Upper lobe of left lung (tissue), 6 donors: ENCODE data around the gene ZC3H12C. TPM values are rescaled to one million over a fixed set of nuclear protein-coding genes. Genes with fewer than 3 reads are reported as not detected.

Source experiments
- ATAC-seq, 2 donors: fragments of 200-7000 bp; cut with Tn5 transposase; one replicate each; pipeline ENCODE4 v1.9.1; 2022; ENCODE audit warnings: mild to moderate bottlenecking in 2 of 2, moderate library complexity in 2 of 2; ENCODE audit not compliant: low FRiP score in 2 of 2
- DNase-seq, 2 donors: peaks; one replicate each; pipeline ENCODE4 v3.0.0-alpha.2; 2019 to 2020
- H3K27ac ChIP-seq, 4 donors: fragments of 200-600 bp; sonication (generic); one replicate each; pipeline ENCODE4 v1.5.1; 2016 to 2019
- H3K27me3 ChIP-seq, 4 donors: fragments of 200-600 bp; sonication (generic); one replicate each; pipeline ENCODE4 v1.5.1; 2017 to 2019
- H3K36me3 ChIP-seq, 4 donors: fragments of 200-600 bp; sonication (generic); one replicate each; pipeline ENCODE4 v1.5.1; 2016 to 2019
- H3K4me1 ChIP-seq, 4 donors: fragments of 200-600 bp; sonication (generic); one replicate each; pipeline ENCODE4 v1.5.1; 2018 to 2019
- H3K4me3 ChIP-seq, 4 donors: fragments of 200-600 bp; sonication (generic); one replicate each; pipeline ENCODE4 v1.5.1; 2017 to 2019; ENCODE audit warnings: mild to moderate bottlenecking in 2 of 4, moderate library complexity in 1 of 4
- H3K9me3 ChIP-seq, 4 donors: fragments of 200-600 bp; sonication (generic); one replicate each; pipeline ENCODE4 v1.5.1; 2018 to 2019
- EP300 ChIP-seq, 4 donors: sonication (generic); formaldehyde crosslinking; IDR thresholded peaks; one replicate each; pipeline ENCODE4 v1.5.1; 2017; ENCODE audit warnings: antibody characterized with exemption in 4 of 4, control low read depth in 2 of 4
- POLR2A ChIP-seq, 4 donors: fragments of 450-650 bp; IDR thresholded peaks; one replicate each; pipeline ENCODE4 v1.5.1; 2016 to 2017; ENCODE audit warnings: antibody characterized with exemption in 4 of 4, mild to moderate bottlenecking in 2 of 4
- POLR2AphosphoS5 ChIP-seq, 2 donors: sonication (generic); formaldehyde crosslinking; IDR thresholded peaks; one replicate each; pipeline ENCODE4 v1.5.1; 2017; ENCODE audit warnings: antibody characterized with exemption in 2 of 2
- WGBS, 2 donors: methylation state at CpG; one replicate each; pipeline ENCODE4 v1.1.5; 2017 to 2018; 5-methylcytosine and 5-hydroxymethylcytosine counted together
- total RNA-seq, 6 donors: library from RNA; depleted of rRNA in 4 of 6; stranded (reverse); fragments of >200 nt in 4 of 6; gene quantifications; one replicate each; pipeline versions ENCODE4 v1.1.0 to v1.2.1, GENCODE V29; 2016 to 2021
- TF ChIP-seq, protein P1 (sequence below), 6 experiments: fragments of 450-650 bp in 4 of 6; fragments of 200-600 bp in 2 of 6; sonication (generic) in 2 of 6; IDR thresholded peaks; one replicate each; pipeline ENCODE4 v1.5.1; 2016 to 2019; ENCODE audit warnings: antibody characterized with exemption in 6 of 6
- donor health status: DM: no; HTN: no; CAD: no; lungs with moderate emphysema.
- donor health status: DM: no; HTN: yes; CAD: no; lungs with severe emphysema.

Gene ZC3H12C
- total RNA-seq, 6 donors from 2014 or later = 5.5 to 24.5 (median 14.6) TPM

DNA sequence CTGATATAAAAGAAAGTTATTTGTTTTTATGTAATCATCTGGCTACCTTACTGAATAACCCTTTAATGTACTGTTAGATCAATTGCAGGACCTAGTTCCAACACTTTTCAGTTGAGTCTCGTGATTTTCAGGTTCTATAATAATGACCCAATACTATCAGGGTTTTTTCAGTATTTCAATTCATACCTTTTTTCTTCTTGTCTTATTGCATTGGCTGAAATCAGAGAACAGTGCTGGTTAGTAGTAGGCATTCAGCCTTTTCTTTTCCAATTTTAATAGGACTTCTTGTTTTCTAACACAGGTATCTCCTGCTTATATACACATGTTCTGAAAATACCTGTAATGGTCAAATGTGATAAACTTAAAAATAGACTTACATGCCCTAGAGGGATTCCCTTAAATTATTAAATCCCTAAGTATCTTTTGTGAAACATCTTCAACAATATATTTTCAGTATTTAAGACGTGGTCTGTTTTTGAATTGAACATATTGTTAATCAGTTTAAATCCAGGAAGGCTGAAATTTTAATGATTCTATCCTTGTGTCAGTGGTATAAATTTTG is 13.6 kb downstream of the ZC3H12C start:
- Histone ChIP-seq H3K27me3 (no peaks in the 10 kb centered on the region), H3K27ac (no peak overlapping the region), H3K4me3 (no peak overlapping the region), H3K4me1 (no peaks in the 10 kb centered on the region), H3K9me3 (peaks cover 0 to 4% (median 0%) of the 10 kb centered on the region in 4 donors), H3K36me3 (peaks cover 0 to 3% (median 0%) of the 10 kb centered on the region in 4 donors)
- ATAC-seq (no peak), DNase-seq (no peak)
- TF ChIP-seq EP300 (IDR thresholded peaks at IDR 0.05) = no peak
- TF ChIP-seq, protein P1, sequence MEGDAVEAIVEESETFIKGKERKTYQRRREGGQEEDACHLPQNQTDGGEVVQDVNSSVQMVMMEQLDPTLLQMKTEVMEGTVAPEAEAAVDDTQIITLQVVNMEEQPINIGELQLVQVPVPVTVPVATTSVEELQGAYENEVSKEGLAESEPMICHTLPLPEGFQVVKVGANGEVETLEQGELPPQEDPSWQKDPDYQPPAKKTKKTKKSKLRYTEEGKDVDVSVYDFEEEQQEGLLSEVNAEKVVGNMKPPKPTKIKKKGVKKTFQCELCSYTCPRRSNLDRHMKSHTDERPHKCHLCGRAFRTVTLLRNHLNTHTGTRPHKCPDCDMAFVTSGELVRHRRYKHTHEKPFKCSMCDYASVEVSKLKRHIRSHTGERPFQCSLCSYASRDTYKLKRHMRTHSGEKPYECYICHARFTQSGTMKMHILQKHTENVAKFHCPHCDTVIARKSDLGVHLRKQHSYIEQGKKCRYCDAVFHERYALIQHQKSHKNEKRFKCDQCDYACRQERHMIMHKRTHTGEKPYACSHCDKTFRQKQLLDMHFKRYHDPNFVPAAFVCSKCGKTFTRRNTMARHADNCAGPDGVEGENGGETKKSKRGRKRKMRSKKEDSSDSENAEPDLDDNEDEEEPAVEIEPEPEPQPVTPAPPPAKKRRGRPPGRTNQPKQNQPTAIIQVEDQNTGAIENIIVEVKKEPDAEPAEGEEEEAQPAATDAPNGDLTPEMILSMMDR (IDR thresholded peaks at IDR 0.05) = no peak
- no peak for TF ChIP-seq POLR2A (IDR thresholded peaks at IDR 0.05)
- no peak for TF ChIP-seq POLR2AphosphoS5 (IDR thresholded peaks at IDR 0.05)
- 87 to 92% methylated on average over 2 of the region's 2 CpGs for WGBS, 2 donors

DNA sequence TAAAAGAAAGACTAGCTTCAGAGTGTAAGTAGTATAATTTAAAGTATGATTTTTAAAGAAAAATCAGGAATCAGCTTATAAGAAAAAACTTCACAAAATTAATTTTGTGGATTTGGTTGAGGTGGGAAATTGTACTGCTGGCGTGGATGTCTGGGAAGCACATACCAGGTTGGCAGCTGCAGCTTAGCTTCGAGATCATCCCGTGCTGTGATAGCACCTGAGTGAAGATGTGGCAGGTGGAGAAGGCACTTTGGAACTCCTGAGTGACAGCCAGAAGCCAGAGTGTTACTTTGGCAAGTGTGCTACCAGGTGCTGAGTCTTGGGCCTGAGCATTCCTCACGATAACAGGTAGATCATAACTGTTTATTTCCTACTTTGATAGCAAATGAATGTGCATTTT is 17.7 kb downstream of the ZC3H12C start:
- no peaks in the 10 kb centered on the region for H3K27me3 ChIP-seq
- no peak overlapping the region for H3K27ac ChIP-seq
- WGBS, 2 donors = 93 to 97% methylated on average over 4 of the region's 4 CpGs
- peaks cover 0 to 5% (median 0%) of the 10 kb centered on the region in 4 donors for H3K36me3 ChIP-seq
- TF ChIP-seq, protein P1 (IDR thresholded peaks at IDR 0.05) = no peak
- no peak for TF ChIP-seq POLR2AphosphoS5 (IDR thresholded peaks at IDR 0.05)
- no peak for TF ChIP-seq EP300 (IDR thresholded peaks at IDR 0.05)
- no peak for TF ChIP-seq POLR2A (IDR thresholded peaks at IDR 0.05)
- peaks cover 0 to 4% (median 0%) of the 10 kb centered on the region in 4 donors for H3K9me3 ChIP-seq
- ATAC-seq (no peak), DNase-seq (no peak)
- H3K4me3 ChIP-seq = no peak overlapping the region
- peaks cover 0 to 7% (median 0%) of the 10 kb centered on the region in 4 donors for H3K4me1 ChIP-seq

DNA sequence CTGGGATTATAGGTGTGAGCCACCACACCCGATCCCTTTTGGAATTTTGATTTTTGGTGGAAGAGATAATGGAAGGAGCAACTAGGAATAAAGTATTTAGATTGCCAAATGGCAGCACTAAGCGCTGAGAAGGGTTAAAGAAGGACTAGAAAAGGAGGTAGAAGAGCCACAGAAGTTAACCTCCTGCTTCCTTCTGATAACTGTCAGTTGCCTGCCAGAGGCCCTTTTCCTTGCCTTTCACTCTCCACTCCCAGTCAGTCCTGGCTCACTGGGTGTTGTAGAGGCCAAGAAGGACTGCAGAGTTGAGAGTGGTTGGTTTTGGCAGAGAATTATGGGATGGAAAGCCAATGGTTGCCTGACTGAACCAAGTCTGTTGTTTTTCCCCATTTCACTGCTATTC is 19.3 kb downstream of the ZC3H12C start:
- TF ChIP-seq POLR2A (IDR thresholded peaks at IDR 0.05) (no peak), POLR2AphosphoS5 (IDR thresholded peaks at IDR 0.05) (no peak), EP300 (IDR thresholded peaks at IDR 0.05) (no peak)
- TF ChIP-seq, protein P1 (IDR thresholded peaks at IDR 0.05) = no peak
- H3K27ac ChIP-seq = no peak overlapping the region
- H3K36me3 ChIP-seq = peaks cover 0 to 8% (median 0%) of the 10 kb centered on the region in 4 donors
- peaks cover 0 to 7% (median 0%) of the 10 kb centered on the region in 4 donors for H3K4me1 ChIP-seq
- no peak for ATAC-seq
- no peak overlapping the region for H3K4me3 ChIP-seq
- H3K9me3 ChIP-seq = no peaks in the 10 kb centered on the region
- H3K27me3 ChIP-seq = no peaks in the 10 kb centered on the region
- WGBS, 2 donors = 80 to 82% methylated on average over 2 of the region's 2 CpGs
- no peak for DNase-seq

DNA sequence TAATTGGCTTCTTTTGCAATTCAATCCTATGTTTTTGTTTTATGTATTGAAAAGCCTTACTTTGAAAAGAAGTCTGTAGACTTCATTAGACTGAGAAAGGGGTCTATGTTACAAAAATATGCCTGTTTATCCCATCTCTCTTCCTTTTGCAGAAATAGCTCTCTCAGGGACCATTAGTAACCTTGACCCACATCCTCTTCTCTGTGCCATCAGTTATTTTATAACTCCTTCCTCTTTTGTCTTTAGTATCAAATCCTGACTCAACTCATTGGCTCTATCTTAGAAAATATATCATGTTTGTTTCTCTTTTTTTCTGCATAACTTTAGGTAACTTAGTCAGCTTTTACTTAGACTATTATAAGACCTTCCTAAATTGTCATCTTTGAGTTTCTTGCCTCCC is 20.3 kb downstream of the ZC3H12C start:
- Histone ChIP-seq H3K27me3 (no peaks in the 10 kb centered on the region), H3K9me3 (no peaks in the 10 kb centered on the region), H3K36me3 (peaks cover 0 to 8% (median 0%) of the 10 kb centered on the region in 4 donors), H3K4me1 (peaks cover 0 to 7% (median 0%) of the 10 kb centered on the region in 4 donors), H3K4me3 (no peak overlapping the region), H3K27ac (no peak overlapping the region)
- DNase-seq (no peak), ATAC-seq (no peak)
- TF ChIP-seq EP300 (IDR thresholded peaks at IDR 0.05) (no peak), POLR2A (IDR thresholded peaks at IDR 0.05) (no peak), POLR2AphosphoS5 (IDR thresholded peaks at IDR 0.05) (no peak)
- TF ChIP-seq, protein P1 (IDR thresholded peaks at IDR 0.05) = no peak

DNA sequence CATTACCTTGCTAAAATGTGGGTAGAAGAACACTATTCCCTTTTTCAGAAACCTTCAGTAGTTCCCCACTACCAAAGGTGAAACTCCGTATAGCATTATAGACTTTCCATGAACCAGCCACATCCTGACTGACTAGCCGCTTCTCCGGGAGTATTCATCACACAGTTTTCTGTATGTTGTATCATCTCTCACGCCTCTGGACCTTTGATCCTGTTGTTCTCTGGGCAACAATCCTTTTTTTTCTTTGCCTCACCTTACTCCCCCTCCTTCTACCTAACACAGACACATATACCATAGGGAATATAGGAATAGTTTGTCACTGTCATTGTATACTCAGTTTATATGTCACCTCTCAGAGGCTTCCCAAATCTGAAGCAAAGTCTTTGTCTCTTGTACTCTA is 20.8 kb downstream of the ZC3H12C start:
- WGBS, 2 donors = 83 to 90% methylated on average over 4 of the region's 4 CpGs
- TF ChIP-seq EP300 (IDR thresholded peaks at IDR 0.05) (no peak), POLR2AphosphoS5 (IDR thresholded peaks at IDR 0.05) (no peak), POLR2A (IDR thresholded peaks at IDR 0.05) (no peak)
- TF ChIP-seq, protein P1 (IDR thresholded peaks at IDR 0.05) = no peak
- no peak for ATAC-seq
- Histone ChIP-seq H3K27me3 (no peaks in the 10 kb centered on the region), H3K36me3 (peaks cover 0 to 8% (median 0%) of the 10 kb centered on the region in 4 donors), H3K4me3 (no peak overlapping the region), H3K27ac (no peak overlapping the region), H3K4me1 (peaks cover 0 to 7% (median 0%) of the 10 kb centered on the region in 4 donors), H3K9me3 (no peaks in the 10 kb centered on the region)
- DNase-seq = no peak
